Measurements from ENCODE around the gene RAPGEF6.

GRCh38 chr5:131593921-131594320, 41.1 kb downstream of the RAPGEF6 start:
- no peak for TF ChIP-seq CTCF (IDR thresholded peaks at IDR 0.05)
- TF ChIP-seq POLR2A (IDR thresholded peaks at IDR 0.05; ENCODE audit: low read depth) = no peak
- TF ChIP-seq POLR2AphosphoS5 (IDR thresholded peaks at IDR 0.05) = no peak
- no peak for TF ChIP-seq EP300 (IDR thresholded peaks at IDR 0.05)
